Transverse colon (tissue), 3 donors: ENCODE results near the gene UBL3.

ENCODE experiments used
- POLR2A ChIP-seq: fragments of 450-650 bp; IDR thresholded peaks from one replicate; pipeline ENCODE4 v1.6.1; 2016; ENCODE audit warnings: antibody characterized with exemption, mild to moderate bottlenecking, moderate library complexity
- TF ChIP-seq, protein P1 (sequence below), 5 experiments: fragments of 200-600 bp in 3 of 5; fragments of 450-650 bp in 2 of 5; sonication (generic) in 3 of 5; IDR thresholded peaks; 1 replicate in 2 of 5; 2 replicates in 3 of 5; pipeline ENCODE4 v1.5.1; 2016 to 2017; ENCODE audit warnings: antibody characterized with exemption in 5 of 5, inconsistent platforms in 3 of 5, mild to moderate bottlenecking in 2 of 5, moderate library complexity in 1 of 5

DNA sequence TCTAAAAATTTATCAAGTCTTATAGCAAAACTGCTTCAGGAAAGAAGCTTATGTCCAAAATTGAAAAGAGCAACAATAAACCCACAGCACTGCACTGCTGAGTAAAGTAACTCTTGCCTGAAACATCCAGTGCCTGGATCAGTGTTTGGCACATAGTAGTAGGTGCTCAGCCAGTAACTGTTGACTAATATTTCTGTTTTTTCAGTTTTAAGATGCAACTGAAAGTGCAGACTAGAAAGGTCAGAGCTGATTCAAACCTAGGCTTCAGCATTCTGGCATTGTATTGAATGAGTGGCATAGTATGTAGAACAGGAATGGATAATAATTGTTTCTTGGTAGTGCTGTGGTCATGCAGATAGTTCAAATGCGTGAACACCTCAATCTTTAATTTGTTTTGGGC lies 67.6 kb downstream of the UBL3 start:
- TF ChIP-seq POLR2A: no peak
- TF ChIP-seq, protein P1, sequence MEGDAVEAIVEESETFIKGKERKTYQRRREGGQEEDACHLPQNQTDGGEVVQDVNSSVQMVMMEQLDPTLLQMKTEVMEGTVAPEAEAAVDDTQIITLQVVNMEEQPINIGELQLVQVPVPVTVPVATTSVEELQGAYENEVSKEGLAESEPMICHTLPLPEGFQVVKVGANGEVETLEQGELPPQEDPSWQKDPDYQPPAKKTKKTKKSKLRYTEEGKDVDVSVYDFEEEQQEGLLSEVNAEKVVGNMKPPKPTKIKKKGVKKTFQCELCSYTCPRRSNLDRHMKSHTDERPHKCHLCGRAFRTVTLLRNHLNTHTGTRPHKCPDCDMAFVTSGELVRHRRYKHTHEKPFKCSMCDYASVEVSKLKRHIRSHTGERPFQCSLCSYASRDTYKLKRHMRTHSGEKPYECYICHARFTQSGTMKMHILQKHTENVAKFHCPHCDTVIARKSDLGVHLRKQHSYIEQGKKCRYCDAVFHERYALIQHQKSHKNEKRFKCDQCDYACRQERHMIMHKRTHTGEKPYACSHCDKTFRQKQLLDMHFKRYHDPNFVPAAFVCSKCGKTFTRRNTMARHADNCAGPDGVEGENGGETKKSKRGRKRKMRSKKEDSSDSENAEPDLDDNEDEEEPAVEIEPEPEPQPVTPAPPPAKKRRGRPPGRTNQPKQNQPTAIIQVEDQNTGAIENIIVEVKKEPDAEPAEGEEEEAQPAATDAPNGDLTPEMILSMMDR (IDR thresholded peaks at IDR 0.05): no peak
